ENCODE measurements around the gene ALG5.

The ALG5 gene

DNA sequence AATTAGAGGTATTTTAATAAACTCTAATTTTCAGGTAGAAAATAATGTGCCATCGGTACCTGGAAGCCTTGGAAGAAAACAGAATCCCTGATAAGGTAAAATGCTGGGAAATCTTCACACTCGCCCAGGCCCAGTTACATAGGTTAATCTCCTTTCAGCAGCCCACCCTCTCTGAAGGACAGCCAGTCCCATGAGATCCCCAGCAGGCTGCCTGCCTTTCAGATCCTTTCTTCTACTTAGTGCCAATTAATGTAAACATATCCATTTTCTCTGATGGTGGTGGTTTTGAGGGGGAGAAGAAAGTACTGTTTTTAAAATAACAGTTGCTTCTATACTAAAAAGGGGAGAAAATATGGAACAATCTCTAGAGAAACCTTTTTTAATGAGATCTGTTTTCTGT lies 91.3 kb downstream of the ALG5 start:
- H3K4me3 ChIP-seq (ENCODE audit: low read length): no peak overlapping the region
- TF ChIP-seq, protein P1, sequence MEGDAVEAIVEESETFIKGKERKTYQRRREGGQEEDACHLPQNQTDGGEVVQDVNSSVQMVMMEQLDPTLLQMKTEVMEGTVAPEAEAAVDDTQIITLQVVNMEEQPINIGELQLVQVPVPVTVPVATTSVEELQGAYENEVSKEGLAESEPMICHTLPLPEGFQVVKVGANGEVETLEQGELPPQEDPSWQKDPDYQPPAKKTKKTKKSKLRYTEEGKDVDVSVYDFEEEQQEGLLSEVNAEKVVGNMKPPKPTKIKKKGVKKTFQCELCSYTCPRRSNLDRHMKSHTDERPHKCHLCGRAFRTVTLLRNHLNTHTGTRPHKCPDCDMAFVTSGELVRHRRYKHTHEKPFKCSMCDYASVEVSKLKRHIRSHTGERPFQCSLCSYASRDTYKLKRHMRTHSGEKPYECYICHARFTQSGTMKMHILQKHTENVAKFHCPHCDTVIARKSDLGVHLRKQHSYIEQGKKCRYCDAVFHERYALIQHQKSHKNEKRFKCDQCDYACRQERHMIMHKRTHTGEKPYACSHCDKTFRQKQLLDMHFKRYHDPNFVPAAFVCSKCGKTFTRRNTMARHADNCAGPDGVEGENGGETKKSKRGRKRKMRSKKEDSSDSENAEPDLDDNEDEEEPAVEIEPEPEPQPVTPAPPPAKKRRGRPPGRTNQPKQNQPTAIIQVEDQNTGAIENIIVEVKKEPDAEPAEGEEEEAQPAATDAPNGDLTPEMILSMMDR (conservative IDR thresholded peaks at IDR 0.05; ENCODE audit: low read length): no peak
- no peak for DNase-seq (ENCODE audit: low read depth)

DNA sequence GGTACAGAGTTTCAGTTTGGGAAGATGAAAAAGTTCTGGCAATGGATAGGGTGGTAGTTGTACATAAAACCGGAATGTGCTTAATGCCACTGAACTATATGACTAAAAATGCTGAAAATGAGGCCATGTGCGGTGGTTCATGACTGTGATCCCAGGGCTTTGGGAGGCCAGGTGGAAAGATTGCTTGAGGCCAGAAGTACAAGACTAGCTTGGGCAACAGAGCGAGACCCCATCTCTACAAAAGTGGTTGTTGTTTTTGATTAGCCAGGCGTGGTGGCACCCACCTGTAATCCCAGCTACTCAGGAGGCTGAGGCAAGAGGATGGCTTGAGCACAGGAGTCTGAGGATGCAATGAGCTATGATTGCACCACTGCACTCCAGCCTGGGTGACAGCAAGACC lies 91.9 kb downstream of the ALG5 start:
- DNase-seq (ENCODE audit: low read depth): no peak
- no peak overlapping the region for H3K4me3 ChIP-seq (ENCODE audit: low read length)
- TF ChIP-seq, protein P1 (conservative IDR thresholded peaks at IDR 0.05; ENCODE audit: low read length): no peak

DNA sequence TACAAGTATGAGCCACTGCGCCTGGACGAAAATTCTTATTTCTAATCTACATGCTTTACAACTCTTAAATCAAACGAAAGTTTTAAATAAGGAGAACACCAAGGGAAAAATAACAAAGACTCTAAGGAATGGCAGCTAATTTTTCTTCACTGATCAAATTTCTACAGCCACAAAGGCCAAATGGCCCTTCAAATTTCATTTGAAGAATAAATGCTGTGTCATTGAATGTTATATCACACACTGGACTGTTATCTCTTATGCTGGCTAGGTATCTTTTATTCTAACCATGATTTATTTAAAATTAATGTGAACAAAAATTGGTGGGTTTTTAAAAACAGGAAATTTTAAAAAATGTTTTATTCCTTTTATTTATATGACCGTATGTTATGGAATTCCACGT lies 93.2 kb downstream of the ALG5 start:
- TF ChIP-seq, protein P1 (conservative IDR thresholded peaks at IDR 0.05; ENCODE audit: low read length): no peak
- no peak for DNase-seq (ENCODE audit: low read depth)
- H3K4me3 ChIP-seq (ENCODE audit: low read length): no peak overlapping the region

DNA sequence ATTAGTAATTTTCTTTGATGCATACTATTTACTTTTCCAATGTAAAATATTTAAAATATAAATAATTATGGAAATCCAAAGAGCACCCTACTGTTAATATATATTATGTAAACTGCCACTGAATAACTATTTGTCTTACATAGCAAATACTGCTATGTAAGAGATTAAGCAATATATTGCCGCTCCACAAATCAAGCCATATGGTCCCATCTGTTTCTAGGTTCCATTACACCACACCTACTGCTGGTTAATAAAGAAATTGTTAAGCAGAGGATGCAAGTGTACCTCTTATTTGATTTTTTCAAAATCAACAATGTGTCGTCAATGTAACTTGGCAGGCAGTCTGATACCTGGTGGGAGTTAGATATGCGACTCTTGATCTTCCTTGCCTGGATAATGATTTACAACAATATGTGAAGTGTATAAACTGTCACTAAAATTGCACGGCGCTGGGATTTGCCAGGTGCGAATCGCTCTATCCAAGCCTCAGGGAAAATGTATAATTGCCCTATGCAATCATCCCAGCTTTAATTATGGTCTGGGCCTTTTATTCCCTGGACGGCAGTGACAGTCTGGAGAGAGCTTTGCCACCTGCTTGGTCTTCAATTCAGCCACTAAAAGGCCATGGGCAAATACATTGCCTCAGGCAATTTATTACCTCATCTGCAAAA lies 95.1 kb downstream of the ALG5 start:
- H3K4me3 ChIP-seq (ENCODE audit: low read length): no peak overlapping the region
- TF ChIP-seq, protein P1 (conservative IDR thresholded peaks at IDR 0.05; ENCODE audit: low read length): no peak
- DNase-seq (ENCODE audit: low read depth): no peak
